Pancreas (tissue), 10 donors: ENCODE results near the gene URI1. TPM values are rescaled to one million over a fixed set of nuclear protein-coding genes. Genes with fewer than 3 reads are reported as not detected.
"Not testable (repeated sequence)": the region's sequence is repeated elsewhere in the genome, so short reads cannot be mapped to it uniquely, and the experiment has no call there.

Source experiments
- ATAC-seq, 4 donors: fragments of 200-7000 bp; cut with Tn5 transposase; one replicate each; pipeline versions ENCODE4 v1.8.0 to v1.9.1; 2020; ENCODE audit warnings: mild to moderate bottlenecking in 4 of 4, moderate library complexity in 4 of 4
- DNase-seq, 6 donors: peaks; one replicate each; pipeline ENCODE4 v3.0.0-alpha.2; 2020
- FAIRE-seq: peaks from 2 replicates; lab custom pipeline; 2012; peaks lifted over from hg19 to GRCh38; lab: Jason Lieb, UNC
- H3K27ac ChIP-seq, 4 donors: fragments of 200-600 bp; sonication (generic); 1 replicate in 3 of 4; 2 replicates in 1 of 4; pipeline versions ENCODE4 v1.5.0 to v1.8.0; 2020
- H3K27me3 ChIP-seq, 4 donors: fragments of 200-600 bp; one replicate each; pipeline ENCODE4 v1.8.0; 2021
- H3K36me3 ChIP-seq, 3 donors: fragments of 200-600 bp; sonication (generic) in 1 of 3; one replicate each; pipeline versions ENCODE4 v1.5.0 to v1.8.0; 2020 to 2021
- H3K4me1 ChIP-seq, 3 donors: fragments of 200-600 bp; one replicate each; pipeline ENCODE4 v1.8.0; 2021
- H3K4me3 ChIP-seq, 4 donors: fragments of 200-600 bp; sonication (generic) in 2 of 4; one replicate each; pipeline versions ENCODE4 v1.5.0 to v1.8.0; 2020 to 2021
- H3K9me3 ChIP-seq, 4 donors: fragments of 200-600 bp; one replicate each; pipeline ENCODE4 v1.8.0; 2021
- CTCF ChIP-seq, 4 donors: fragments of 200-600 bp; sonication (generic) in 3 of 4; IDR thresholded peaks; one replicate each; pipeline versions ENCODE4 v1.5.0 to v1.8.0; 2021; ENCODE audit warnings: antibody characterized with exemption in 4 of 4
- WGBS, 2 donors: extraction: QIAGEN DNeasy Blood & Tissue Kit; methylation state at CpG; one replicate each; pipeline ENCODE4 v1.1.7; 2013; 5-methylcytosine and 5-hydroxymethylcytosine counted together
- intact Hi-C, 3 donors: fragments of 100-400 bp; cut with DNase I; formaldehyde crosslinking; loops; one replicate each; pipeline versions ENCODE4 v1.11.1 to v1.14.2; 2022
- polyA plus RNA-seq, 2 donors: library from polyadenylated mRNA; stranded (reverse); fragments of 200-250 nt; gene quantifications; one replicate each; pipeline ENCODE4 v1.2.3, GENCODE V29; 2013
- total RNA-seq, 6 donors: library from RNA; stranded (reverse); fragmentation: NEBNext Ultra II Directional in 4 of 6; extraction: Animal tissue kit (Norgen Biotek cat#: 25700) in 4 of 6; gene quantifications; one replicate each; pipeline versions ENCODE4 v1.2.1 to v1.2.4, GENCODE V29; 2021 to 2023
- donor health status: healthy with polysubstance abuse.
- donor health status: DM: no; HTN: no; CAD: no; lungs with moderate emphysema.
- donor health status: DM: no; HTN: no; CAD: no.
- donor health status: control.
- donor health status: control.
- donor health status: Bipolar disorder and iron deficiency.
- donor health status: DM: yes; HTN: yes; CAD: no.
- donor health status: DM: no; HTN: no; CAD: no.
- donor health status: DM: no; HTN: no; CAD: no.
- donor health status: DM: yes; HTN: yes; CAD: no.

URI1 gene
- total and polyA plus RNA-seq, 8 donors = 8.6 to 33.4 (median 25.0) TPM

GRCh38 chr19:30029721-30030510 lies 87.9 kb downstream of the URI1 start:
- no peak for TF ChIP-seq CTCF (IDR thresholded peaks at IDR 0.05)
- intact Hi-C loops = no loop called here
- FAIRE-seq = no peak
- Histone ChIP-seq H3K27ac (no peak overlapping the region), H3K9me3 (no peaks in the 10 kb centered on the region), H3K4me1 (no peaks in the 10 kb centered on the region), H3K36me3 (no peaks in the 10 kb centered on the region), H3K27me3 (no peaks in the 10 kb centered on the region), H3K4me3 (no peak overlapping the region)
- no peak for ATAC-seq
- DNase-seq = no peak
- WGBS, 2 donors = 91 to 95% methylated on average over 4 of the region's 4 CpGs

DNA sequence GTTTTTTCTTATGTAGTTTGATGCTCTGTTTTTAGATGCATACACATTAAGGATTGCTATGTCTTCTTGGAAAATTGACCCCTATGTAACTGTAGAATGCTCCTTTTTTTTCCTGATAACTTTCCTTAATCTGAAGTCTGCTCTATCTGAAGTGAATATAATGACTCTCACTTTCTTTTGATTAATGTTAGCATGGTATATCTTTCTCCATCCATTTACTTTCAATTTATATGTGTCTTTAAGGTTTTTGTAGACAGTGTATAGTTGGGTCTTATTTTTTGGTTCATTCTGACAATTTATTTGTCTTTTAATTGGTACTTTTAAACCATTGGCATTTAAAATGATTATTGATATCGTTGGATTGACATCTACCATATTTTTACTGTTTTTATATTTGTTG lies 92.3 kb downstream of the URI1 start:
- Histone ChIP-seq H3K9me3 (no peaks in the 10 kb centered on the region), H3K4me3 (no peak overlapping the region), H3K27me3 (no peaks in the 10 kb centered on the region), H3K4me1 (no peaks in the 10 kb centered on the region), H3K36me3 (no peaks in the 10 kb centered on the region), H3K27ac (no peak overlapping the region)
- TF ChIP-seq CTCF (IDR thresholded peaks at IDR 0.05) = no peak
- DNase-seq (no peak), FAIRE-seq (no peak), ATAC-seq (no peak)
- WGBS, 2 donors = 97 to 100% methylated on average over 1 of the region's 1 CpG
- intact Hi-C loops = no loop called here

GRCh38 chr19:30036154-30037129 lies 94.4 kb downstream of the URI1 start:
- no peak for TF ChIP-seq CTCF (IDR thresholded peaks at IDR 0.05)
- Histone ChIP-seq H3K4me1 (no peaks in the 10 kb centered on the region), H3K4me3 (no peak overlapping the region), H3K9me3 (no peaks in the 10 kb centered on the region), H3K27ac (no peak overlapping the region), H3K36me3 (no peaks in the 10 kb centered on the region), H3K27me3 (no peaks in the 10 kb centered on the region)
- ATAC-seq = no peak
- intact Hi-C loops = no loop called here
- no peak for FAIRE-seq
- 65 to 73% methylated on average over 8 of the region's 8 CpGs for WGBS, 2 donors
- DNase-seq = no peak

DNA sequence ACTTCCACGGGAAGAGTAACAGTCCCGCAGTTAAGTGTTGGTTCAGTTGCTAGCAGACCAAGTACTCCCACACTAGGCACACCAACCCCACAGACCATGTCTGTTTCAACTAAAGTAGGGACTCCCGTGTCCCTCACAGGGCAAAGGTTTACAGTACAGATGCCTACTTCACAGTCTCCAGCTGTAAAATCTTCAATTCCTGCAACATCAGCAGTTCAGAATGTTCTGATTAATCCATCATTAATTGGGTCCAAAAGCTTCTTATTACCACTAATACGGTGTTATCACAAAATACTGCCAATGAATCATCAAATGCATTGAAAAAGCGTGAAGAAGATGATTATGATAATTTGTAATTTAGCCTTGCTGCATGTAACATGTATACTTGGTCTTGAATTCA lies 95.8 kb downstream of the URI1 start:
- no peaks in the 10 kb centered on the region for H3K36me3 ChIP-seq
- intact Hi-C loops = no loop called here
- no peak for ATAC-seq
- WGBS, 2 donors = 96 to 97% methylated on average over 5 of the region's 5 CpGs
- H3K4me3 ChIP-seq = no peak overlapping the region
- no peak for FAIRE-seq
- no peak for TF ChIP-seq CTCF (IDR thresholded peaks at IDR 0.05)
- no peaks in the 10 kb centered on the region for H3K9me3 ChIP-seq
- H3K27me3 ChIP-seq = no peaks in the 10 kb centered on the region
- H3K27ac ChIP-seq = no peak overlapping the region
- DNase-seq = no peak
- H3K4me1 ChIP-seq = no peaks in the 10 kb centered on the region

DNA sequence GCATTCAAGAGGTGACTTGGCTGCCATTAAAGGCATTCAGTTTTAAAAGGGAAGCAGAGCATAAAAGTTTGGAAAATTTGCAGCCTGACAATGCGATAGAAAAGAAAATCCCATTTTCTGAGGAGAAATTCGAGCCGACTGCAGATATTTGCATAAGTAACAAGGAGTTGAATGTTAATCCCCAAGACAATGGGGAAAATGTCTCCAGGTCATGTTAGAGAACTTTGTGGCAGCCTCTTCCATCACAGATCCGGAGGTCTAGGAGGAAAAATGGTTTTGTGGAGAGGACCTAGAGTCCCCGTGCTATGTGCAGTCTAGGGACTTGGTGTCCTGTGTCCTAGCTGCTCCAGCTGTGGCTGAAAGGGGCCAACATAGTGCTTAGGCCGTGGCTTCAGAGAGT lies 99.9 kb downstream of the URI1 start:
- intact Hi-C loops, H3K27me3 ChIP-seq, FAIRE-seq, DNase-seq, H3K36me3 ChIP-seq, H3K27ac ChIP-seq, H3K4me1 ChIP-seq, ATAC-seq, H3K9me3 ChIP-seq, H3K4me3 ChIP-seq: not testable (repeated sequence)
- 92 to 96% methylated on average over 6 of the region's 6 CpGs for WGBS, 2 donors

GRCh38 chr19:30043008-30043407 lies 101.0 kb downstream of the URI1 start:
- FAIRE-seq, H3K9me3 ChIP-seq, H3K4me1 ChIP-seq, ATAC-seq, H3K27me3 ChIP-seq, H3K36me3 ChIP-seq, H3K4me3 ChIP-seq, intact Hi-C loops, DNase-seq, H3K27ac ChIP-seq: not testable (repeated sequence)
